Stimulated activated CD4-positive, alpha-beta T cell treated with anti-CD3 and anti-CD28 coated beads, Interleukin-15, amount 100 ng/mL, for 1 hour (primary cell): ENCODE data around the gene TAF4B.
"Not testable (repeated sequence)": the region's sequence is repeated elsewhere in the genome, so short reads cannot be mapped to it uniquely, and the experiment has no call there.

Experiments used
- DNase-seq, 2 donors: peaks; one replicate each; pipeline ENCODE4 v3.0.0-alpha.2; 2020; ENCODE audit warnings: low read depth in 1 of 2, low spot score in 1 of 2

TAF4B gene

DNA sequence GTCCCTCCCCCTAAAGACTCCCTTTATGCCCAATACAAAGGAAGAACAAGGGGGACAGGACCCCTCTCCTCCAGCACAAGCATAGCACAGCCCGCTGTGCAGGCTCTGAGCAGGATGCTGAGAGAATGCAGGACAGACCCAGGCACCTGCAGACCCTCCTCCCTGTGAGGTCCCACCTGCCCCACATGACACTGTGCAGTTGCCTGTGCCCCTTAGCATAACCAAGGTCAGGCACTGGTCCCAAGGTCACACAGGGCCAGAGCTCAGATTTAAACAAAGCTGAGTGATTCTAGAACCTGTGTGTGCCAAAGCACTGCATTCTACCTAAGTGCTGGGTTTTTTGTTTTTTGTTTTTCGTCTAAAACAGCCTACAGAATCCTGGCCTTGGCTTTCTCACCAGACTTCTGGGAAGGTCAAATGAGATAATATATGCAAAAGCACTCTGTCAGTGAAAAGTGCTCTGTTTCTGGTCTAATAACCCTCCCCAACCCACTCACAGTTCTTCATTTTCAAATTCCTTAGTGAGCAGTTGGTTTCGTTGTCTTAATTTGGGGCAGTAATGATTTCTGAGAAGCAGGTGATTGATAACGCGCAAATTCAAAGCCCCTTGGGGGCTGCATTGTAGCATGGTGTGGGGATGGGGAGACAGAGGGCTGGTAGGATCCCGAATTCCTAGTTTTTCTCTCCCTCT lies 196.4 kb downstream of the TAF4B start:
- no peak for DNase-seq

DNA sequence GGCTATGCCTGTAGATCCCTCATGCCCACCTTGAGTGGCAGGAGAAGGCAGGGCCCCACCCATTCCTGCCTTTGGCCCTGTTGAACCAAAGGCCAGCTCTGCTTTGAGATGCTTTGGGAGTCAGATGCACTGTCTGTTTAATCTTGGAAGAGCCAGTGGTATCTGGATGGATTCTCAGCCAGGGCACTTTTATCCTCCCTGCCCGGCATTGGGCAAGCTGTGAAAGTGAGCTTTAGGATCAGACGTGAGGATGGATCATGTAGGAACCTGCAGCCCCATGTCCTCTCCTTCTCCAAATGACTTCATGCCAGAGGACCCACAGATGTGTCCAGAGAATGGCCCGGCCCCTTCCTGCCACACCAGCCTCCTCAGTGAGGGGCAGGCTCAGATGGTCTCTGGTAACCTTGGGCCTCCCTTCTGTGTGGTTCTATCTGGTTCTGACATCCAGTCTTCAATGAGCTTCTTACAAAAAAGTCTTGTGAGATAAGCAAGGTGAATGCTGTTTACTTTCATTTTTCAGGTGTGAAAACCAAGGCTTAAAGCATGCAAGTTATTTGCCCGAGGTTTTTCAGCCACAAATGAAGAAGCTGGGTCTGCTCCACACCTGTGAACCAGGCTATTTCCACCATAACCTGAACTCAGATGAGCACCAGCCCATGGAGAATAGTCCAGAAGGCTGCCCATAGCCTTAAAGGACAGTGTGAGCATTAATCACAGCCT lies 198.3 kb downstream of the TAF4B start:
- DNase-seq: no peak

- no peak for DNase-seq
Observed at GRCh38 chr18:26425148-26425531, 198.9 kb downstream of the TAF4B start.

DNA sequence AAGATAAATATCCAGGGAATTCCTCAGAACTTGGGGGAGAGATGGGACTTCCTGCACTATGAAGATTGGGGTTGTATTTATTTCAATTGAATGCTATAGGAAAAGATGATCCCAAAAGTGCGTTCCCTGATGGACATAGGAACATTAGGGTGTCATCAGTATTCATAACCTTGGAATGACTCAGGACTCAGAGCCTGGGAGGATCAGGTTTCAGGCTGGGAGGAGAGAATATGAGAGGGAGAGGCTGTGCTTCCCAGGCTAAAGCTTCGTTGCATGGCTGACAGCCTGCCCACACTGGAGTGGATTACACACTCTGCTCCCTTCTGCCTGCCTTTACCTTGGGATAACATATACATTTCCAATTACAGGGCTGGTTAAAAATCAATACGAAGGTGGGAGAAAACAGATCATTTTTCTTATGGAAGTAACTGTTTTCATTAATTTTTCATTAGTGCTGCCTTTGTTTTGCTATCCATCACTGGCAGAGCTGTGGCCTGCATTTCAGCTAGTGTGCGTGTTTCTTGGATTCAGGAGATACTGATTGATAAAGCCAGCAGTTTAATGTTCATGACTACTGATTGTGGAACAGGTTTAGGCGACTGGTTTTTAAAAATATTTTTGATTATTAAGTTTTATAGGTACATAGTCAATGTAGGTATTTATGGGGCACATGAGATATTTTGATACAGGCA lies 203.4 kb downstream of the TAF4B start:
- DNase-seq: no peak

DNA sequence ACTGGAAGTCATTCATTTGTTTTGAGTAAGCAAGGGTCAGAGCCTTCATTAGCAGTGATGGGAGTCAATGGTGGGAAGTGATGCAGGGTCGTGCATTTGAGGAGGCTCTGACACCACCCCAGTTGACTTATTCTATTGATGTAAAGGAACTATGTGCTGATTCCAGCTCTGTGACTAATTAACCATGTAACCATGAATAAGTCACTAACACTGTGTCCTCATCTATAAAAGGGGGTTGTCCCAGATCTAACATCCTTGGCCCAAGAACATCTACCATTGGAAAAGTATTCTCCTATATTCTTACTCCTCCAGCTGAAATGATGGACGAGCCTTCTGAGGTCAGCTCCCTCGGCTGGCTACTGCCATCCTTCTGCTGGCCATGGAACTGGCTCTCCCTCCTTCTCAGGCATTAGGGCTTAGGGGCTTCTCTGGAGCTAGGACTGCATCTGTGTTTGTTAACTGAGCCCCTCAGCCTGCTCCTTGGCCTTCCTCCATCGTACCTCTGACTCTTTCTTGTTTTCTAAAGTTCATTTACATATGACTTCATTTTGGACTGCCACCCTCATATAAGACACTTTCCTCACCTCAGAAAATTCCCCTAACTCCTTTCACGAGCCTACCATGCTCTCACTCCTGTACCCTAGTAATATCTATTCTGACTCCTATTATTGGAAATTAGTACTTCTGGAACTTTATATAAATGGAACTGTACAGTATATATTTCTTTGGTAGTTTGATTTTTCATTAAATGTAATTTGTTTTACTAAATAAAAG lies 206.6 kb downstream of the TAF4B start:
- DNase-seq: no peak

GRCh38 chr18:26434887-26435286 lies 208.6 kb downstream of the TAF4B start:
- DNase-seq: no peak

GRCh38 chr18:26435415-26436095 lies 209.3 kb downstream of the TAF4B start:
- DNase-seq: no peak

DNA sequence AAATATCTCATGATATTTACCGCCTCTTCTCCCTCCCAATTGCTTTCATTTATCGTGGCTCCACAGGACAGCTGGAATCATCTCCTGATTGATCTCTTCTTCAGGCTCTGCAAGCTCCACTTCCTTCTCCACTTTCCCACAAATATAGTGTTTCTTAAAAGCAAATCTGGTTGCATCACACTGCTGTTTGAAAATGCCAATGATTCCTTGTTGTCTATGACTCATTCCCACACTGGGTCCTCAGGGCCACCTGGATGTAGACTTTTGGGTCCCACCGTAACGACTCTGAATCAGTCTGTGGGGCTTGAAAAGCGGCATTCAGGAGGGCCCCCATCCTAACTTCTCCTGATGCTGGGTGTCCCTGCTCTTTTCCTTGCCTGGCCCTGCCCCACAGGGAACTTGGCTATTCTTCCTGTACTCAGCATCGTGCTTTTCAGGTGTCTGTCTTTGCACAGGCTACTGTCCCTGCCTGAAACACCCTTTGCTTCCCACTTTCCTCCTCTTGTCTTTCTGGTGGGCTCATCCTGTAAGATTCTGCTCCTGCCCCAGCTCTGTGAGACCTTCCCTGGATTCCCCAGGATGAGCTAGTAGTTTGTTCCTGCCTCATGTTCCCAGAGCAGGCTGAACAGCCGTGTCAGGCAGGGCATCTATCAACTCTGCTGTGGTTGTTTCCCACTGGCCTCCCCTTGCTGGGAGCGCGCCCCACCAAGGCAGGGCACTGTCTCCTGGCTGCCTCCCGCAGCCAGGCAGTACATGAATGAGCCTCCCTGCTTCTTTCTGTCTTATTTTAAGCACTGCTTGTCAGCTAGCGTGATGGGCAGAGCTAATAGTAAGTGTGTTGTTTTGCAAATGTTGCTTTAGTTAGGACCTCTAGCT lies 210.2 kb downstream of the TAF4B start:
- DNase-seq: no peak

GRCh38 chr18:26437634-26438033 lies 211.4 kb downstream of the TAF4B start:
- DNase-seq: not testable (repeated sequence)

- no peak for DNase-seq
Observed at GRCh38 chr18:26438980-26439379, 212.7 kb downstream of the TAF4B start.

- no peak for DNase-seq
Observed at GRCh38 chr18:26439537-26439936, 213.3 kb downstream of the TAF4B start.

DNA sequence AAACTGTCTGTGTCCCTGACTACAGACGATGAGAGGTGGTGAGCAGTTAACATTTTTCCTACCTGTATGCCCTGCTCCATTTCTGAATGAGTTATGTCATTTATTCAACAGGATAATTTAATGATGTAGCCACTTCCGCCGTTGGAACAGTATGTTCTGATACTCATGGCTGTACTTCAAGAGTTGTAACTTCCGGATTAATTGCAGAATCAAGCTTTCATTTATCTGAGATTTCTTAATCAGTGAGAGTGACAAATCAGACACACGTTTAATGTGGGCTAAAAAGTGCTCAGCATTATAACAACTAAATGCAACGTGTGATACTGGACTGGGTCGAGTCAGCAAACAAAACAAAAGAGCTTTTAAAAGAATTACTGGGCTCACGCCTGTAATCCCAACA lies 214.4 kb downstream of the TAF4B start:
- DNase-seq: no peak
